ENCODE data around the gene FEM1B. TPM values are rescaled to one million over a fixed set of nuclear protein-coding genes. Genes with fewer than 3 reads are reported as not detected.

Gene FEM1B
- total and polyA plus RNA-seq, 7 donors, result 23.5 to 188 (median 69.3) TPM

DNA sequence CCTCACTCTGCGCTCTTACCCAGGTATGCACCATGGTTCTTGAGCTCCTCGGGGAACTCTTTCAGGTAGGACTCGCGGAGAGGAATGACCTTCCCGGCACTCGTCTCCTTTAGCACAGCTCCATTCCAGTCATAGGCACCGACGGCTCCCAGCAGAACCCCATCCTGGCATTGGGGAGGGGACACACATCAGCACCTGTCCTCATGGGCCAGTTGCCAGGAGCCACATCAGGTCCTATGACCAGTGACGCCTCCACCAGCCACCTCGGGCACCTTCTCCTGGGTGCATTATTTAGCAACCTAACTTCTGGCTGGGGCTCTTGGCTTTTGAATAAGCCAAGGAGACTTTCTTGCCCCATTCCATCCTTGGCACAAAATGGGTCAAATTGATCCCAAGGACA, 61.9 kb downstream of the FEM1B start:
- WGBS, 3 donors, result 46 to 65% (median 49%) methylated on average over 10 of the region's 10 CpGs
- Histone ChIP-seq H3K9me3 (no peaks in the 10 kb centered on the region), H3K4me3 (no peak overlapping the region), H3K27me3 (ENCODE audit: insufficient read depth in 3 of 3, low read length in 2 of 3) (no peaks in the 10 kb centered on the region), H3K27ac (no peak overlapping the region), H3K36me3 (ENCODE audit: insufficient read depth in 1 of 2, low read depth in 1 of 2) (no peaks in the 10 kb centered on the region), H3K4me1 (peaks cover 22% of the 10 kb centered on the region)
- intact Hi-C loops (cut with DNase I), result no loop called here
- DNase-seq, result peak; percentile 41 to 70
- no peak for TF ChIP-seq CTCF (IDR thresholded peaks at IDR 0.05)
- ATAC-seq, result peak; percentile 35 to 66 (median 46)

GRCh38 chr15:68340726-68341671, 63.5 kb downstream of the FEM1B start:
- H3K27me3 ChIP-seq (ENCODE audit: insufficient read depth in 3 of 3, low read length in 2 of 3), result no peaks in the 10 kb centered on the region
- TF ChIP-seq CTCF (IDR thresholded peaks at IDR 0.05), result no peak
- 43 to 60% (median 53%) methylated on average over 15 of the region's 15 CpGs for WGBS, 3 donors
- no peak for DNase-seq
- peaks cover 22% of the 10 kb centered on the region for H3K4me1 ChIP-seq
- no peaks in the 10 kb centered on the region for H3K9me3 ChIP-seq
- intact Hi-C loops (cut with DNase I), result no loop called here
- peak; percentile 14 to 82 (median 48) for ATAC-seq
- no peak overlapping the region for H3K4me3 ChIP-seq
- H3K27ac ChIP-seq, result peak overlapping the region; percentile 61
- H3K36me3 ChIP-seq (ENCODE audit: insufficient read depth in 1 of 2, low read depth in 1 of 2), result no peaks in the 10 kb centered on the region

DNA sequence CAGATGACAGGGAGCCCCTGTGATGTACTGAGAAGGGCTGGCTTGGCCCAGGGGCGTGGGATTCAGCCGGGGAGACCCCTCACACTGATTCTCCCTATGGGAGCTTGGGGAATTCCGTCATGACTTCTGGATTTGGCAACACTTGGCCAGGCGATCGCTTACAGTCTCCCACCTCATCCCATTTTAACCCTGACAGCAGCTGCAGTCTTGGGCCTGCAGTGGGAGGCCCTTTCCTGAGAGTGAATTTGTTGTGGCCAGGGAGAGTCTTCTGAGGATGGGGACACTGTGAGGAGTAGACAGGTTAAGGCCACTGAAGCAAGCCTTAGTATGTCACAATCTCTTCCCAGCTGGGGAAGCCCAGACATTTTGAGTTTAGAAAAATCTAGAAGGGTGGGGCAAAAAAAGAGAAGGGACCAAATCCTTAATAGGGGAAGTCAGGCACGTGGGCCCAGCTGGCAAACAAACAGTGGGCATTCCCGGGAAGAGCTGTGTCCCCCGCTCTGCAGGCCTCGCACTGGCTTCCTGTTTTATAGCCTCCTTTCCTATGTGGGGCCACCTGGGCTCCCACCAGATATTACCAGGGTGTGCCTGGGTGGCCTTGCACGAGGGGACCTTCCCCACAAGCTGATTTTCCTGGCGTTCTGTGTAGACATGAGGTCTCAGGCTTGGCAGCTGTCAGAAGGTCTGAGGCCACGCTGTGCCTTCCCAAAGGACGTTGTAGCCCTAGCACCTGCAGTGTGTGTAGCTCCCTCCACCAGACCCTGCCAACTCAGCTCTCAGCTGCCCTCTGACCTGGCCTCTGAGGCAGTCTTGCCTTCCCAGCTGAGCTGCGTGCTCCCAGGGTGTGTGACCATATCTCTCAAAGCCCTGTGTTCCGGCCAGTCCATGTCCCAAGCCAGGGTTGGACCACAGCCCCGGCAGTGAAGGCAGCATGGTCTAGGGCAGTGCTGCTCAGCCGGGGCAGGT, 64.5 kb downstream of the FEM1B start:
- no peak for TF ChIP-seq CTCF (IDR thresholded peaks at IDR 0.05)
- Histone ChIP-seq H3K36me3 (ENCODE audit: insufficient read depth in 1 of 2, low read depth in 1 of 2) (no peaks in the 10 kb centered on the region), H3K4me1 (peaks cover 22% of the 10 kb centered on the region), H3K27ac (peak overlapping the region; percentile 61), H3K27me3 (ENCODE audit: insufficient read depth in 3 of 3, low read length in 2 of 3) (no peaks in the 10 kb centered on the region), H3K4me3 (no peak overlapping the region), H3K9me3 (no peaks in the 10 kb centered on the region)
- peak; percentile 33 to 67 for DNase-seq
- intact Hi-C loops (cut with DNase I), result no loop called here
- WGBS, 3 donors, result 34 to 54% (median 48%) methylated on average over 17 of the region's 17 CpGs
- ATAC-seq, result peak; percentile 22 to 58 (median 42)

GRCh38 chr15:68343579-68344225, 66.2 kb downstream of the FEM1B start:
- ATAC-seq (no peak), DNase-seq (no peak)
- Histone ChIP-seq H3K27me3 (ENCODE audit: insufficient read depth in 3 of 3, low read length in 2 of 3) (no peaks in the 10 kb centered on the region), H3K36me3 (ENCODE audit: insufficient read depth in 1 of 2, low read depth in 1 of 2) (no peaks in the 10 kb centered on the region), H3K4me1 (peaks cover 22% of the 10 kb centered on the region), H3K27ac (no peak overlapping the region), H3K9me3 (no peaks in the 10 kb centered on the region), H3K4me3 (no peak overlapping the region)
- no peak for TF ChIP-seq CTCF (IDR thresholded peaks at IDR 0.05)
- WGBS, 3 donors, result 90 to 91% (median 90%) methylated on average over 14 of the region's 14 CpGs
- intact Hi-C loops (cut with DNase I), result no loop called here
